Left ventricle myocardium inferior (tissue), 1 donor: ENCODE data around the gene PREPL. TPM values are rescaled to one million over a fixed set of nuclear protein-coding genes. Genes with fewer than 3 reads are reported as not detected.

Experiments
- DNase-seq: peaks from one replicate; pipeline ENCODE4 v3.0.0-alpha.2; 2020
- H3K27ac ChIP-seq: fragments of 200-600 bp; replicated peaks from 2 replicates; pipeline ENCODE4 v1.8.0; 2021
- H3K27me3 ChIP-seq: fragments of 200-600 bp; 2 replicates; pipeline ENCODE4 v1.8.0; 2021; ENCODE audit warnings: low read depth
- H3K36me3 ChIP-seq: fragments of 200-600 bp; 2 replicates; pipeline ENCODE4 v1.8.0; 2021
- H3K4me1 ChIP-seq: fragments of 200-600 bp; 2 replicates; pipeline ENCODE4 v1.8.0; 2021
- H3K4me3 ChIP-seq: fragments of 200-600 bp; 2 replicates; pipeline ENCODE4 v1.8.0; 2021; ENCODE audit warnings: mild to moderate bottlenecking, moderate library complexity
- H3K9me3 ChIP-seq: fragments of 200-600 bp; replicated peaks from 2 replicates; pipeline ENCODE4 v1.8.0; 2021
- intact Hi-C: fragments of 100-400 bp; cut with micrococcal nuclease; formaldehyde crosslinking; loops from one replicate; pipeline ENCODE4 v1.11.0; 2022
- long read RNA-seq: library from polyadenylated mRNA; unstranded; transcript quantifications from one replicate; pipeline ENCODE4 v2.0.0, GENCODE V29; 2021
- total RNA-seq: library from RNA; stranded (reverse); fragmentation: NEBNext Ultra II Directional; extraction: Animal tissue kit (Norgen Biotek cat#: 25700); gene quantifications from one replicate; pipeline ENCODE4 v1.2.1, GENCODE V29; 2021
- TF ChIP-seq, protein P1 (sequence below): fragments of 200-600 bp; IDR thresholded peaks from 2 replicates; pipeline ENCODE4 v1.8.0; 2021; ENCODE audit warnings: antibody characterized with exemption, mild to moderate bottlenecking, borderline replicate concordance
- donor health status: DM: no; HTN: yes; CAD: no; lungs with severe emphysema.

The PREPL gene
- total RNA-seq = 86.1 TPM
- long read RNA-seq, full-length matches to known transcripts = 58 of 90 reads
- long read RNA-seq, partial matches to known transcripts = 19 of 90 reads
- long read RNA-seq, other reads (novel, unspliced or antisense) = 13 of 90 reads

DNA sequence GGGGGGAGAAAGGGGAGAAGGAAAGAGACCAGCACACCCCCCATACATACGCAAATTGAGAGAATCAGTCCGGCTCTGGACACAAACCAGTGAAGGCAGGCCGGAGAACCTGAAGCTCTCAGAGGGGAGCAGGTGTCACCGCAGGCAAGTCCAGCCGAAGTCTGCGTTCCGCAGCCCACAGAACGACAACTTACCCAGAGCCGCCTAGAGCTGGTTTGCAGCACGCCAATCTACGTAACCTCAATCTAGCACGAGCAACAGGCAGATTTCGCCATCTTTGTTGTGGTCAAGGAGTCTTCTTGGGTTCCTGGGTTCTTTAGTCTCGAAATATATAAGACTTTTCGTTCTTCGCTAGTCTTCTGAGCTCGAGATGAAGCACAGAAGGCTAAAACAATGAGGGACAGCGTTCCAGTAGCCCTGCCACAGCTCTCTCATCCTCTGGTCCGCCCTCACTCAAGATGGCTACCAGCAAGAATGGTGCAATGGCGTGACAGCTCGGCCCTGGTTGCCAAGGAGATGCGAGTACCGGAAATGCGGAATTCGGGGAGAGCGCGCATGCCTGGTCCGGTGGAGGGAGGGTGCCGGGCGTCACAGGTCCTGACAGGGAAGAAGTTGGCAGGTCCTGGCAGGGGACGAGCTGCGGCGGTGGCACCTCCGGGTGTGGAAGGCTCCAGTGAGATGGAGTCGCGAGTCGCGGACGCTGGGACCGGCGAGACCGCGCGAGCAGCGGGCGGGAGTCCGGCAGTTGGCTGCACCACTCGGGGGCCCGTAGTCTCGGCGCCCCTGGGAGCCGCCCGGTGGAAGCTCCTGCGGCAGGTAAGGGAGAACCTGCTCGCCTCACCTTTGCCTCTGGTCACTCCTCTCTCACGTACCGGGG is at the start of gene PREPL, which contains the start of gene CAMKMT:
Gene PREPL (minus strand): TSS at position 165 of the 877 bp plus-strand sequence. CDS start 15,152 bp downstream, outside the sequence.
Gene CAMKMT (plus strand): TSS at position 618 of the 877 bp plus-strand sequence.
- intact Hi-C loops = no loop called here
- Histone ChIP-seq H3K27me3 (no peaks in the 10 kb centered on the region), H3K36me3 (no peaks in the 10 kb centered on the region), H3K4me1 (peaks cover 62% of the 10 kb centered on the region), H3K9me3 (no peaks in the 10 kb centered on the region), H3K4me3 (peak within 1 kb of the TSS; percentile 92), H3K27ac (peak within 1 kb of the TSS; percentile 97)
- DNase-seq = peak; percentile 98
- TF ChIP-seq, protein P1, sequence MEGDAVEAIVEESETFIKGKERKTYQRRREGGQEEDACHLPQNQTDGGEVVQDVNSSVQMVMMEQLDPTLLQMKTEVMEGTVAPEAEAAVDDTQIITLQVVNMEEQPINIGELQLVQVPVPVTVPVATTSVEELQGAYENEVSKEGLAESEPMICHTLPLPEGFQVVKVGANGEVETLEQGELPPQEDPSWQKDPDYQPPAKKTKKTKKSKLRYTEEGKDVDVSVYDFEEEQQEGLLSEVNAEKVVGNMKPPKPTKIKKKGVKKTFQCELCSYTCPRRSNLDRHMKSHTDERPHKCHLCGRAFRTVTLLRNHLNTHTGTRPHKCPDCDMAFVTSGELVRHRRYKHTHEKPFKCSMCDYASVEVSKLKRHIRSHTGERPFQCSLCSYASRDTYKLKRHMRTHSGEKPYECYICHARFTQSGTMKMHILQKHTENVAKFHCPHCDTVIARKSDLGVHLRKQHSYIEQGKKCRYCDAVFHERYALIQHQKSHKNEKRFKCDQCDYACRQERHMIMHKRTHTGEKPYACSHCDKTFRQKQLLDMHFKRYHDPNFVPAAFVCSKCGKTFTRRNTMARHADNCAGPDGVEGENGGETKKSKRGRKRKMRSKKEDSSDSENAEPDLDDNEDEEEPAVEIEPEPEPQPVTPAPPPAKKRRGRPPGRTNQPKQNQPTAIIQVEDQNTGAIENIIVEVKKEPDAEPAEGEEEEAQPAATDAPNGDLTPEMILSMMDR = no peak

DNA sequence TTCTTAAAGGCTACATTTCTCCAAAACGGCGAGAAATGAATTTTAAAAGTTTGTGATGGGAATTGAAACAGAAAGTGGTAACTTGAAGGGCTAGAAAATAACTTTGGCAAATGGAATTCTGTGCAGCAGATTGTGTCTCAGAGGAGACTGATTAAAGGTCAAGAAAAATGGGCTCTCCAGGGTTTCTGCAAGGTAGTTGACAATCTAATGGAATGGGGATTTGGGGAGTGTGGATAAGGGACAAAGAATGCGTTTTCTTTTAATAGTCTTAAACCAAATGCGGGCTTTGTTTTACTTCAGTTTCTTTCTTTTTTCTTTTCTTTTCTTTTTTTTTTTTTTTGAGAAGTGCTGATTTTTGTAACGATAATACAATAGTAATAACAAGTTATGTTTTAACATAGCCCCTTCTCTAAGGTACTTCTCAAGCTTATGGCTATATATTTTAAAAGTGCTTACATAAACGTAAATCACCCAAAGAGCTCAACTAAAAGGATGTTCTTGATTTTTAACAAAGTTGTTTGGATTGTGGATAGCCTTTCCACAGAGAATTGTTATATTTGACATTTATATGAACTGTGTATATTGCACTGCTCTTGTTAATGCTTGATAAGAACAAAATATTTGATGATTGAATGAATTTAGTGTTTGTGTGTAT is 37.1 kb upstream of the PREPL start:
- H3K27ac ChIP-seq = no peak overlapping the region
- intact Hi-C loops = loop anchor here (10.0 kb wide), 1 partner anchor 556 kb away; no protein-coding TSS in a partner anchor
- TF ChIP-seq, protein P1 = no peak
- H3K27me3 ChIP-seq = no peaks in the 10 kb centered on the region
- no peaks in the 10 kb centered on the region for H3K36me3 ChIP-seq
- no peaks in the 10 kb centered on the region for H3K4me1 ChIP-seq
- DNase-seq = no peak
- H3K4me3 ChIP-seq = no peak overlapping the region
- no peaks in the 10 kb centered on the region for H3K9me3 ChIP-seq

DNA sequence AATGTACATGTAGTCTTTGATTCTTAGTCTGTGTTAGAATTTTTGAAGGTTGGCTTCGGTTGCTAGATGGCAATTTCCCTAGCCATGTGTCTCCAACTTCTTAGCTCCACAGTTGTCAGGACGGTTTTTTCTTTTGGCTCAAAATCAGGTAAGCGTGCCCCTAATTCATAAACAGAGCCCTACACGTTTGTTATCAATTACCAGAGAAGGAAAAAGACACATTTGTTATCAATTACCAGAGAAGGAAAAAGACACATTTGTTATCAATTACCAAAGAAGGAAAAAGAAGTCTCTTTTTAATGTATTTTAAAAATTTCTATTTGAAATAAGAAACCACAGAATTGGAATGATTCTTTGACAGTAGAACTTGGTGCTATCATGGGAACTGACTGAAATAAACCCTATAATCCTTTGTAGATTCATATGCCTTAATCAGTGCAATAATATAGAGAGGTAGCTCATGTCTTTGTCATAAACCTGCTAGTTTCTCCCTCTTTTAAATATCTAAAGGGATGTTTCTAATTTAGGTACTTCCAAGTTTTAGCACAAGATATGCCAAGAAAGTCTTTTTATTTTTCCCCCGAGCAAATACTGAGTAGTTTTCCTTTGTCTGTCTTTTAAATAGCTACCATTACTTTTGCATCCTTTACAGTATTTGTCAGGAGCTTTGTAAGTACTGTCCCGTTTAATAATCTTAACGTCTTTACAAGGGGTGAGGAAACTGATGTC is 36.3 kb upstream of the PREPL start:
- no peak for DNase-seq
- Histone ChIP-seq H3K36me3 (no peaks in the 10 kb centered on the region), H3K27ac (no peak overlapping the region), H3K9me3 (no peaks in the 10 kb centered on the region), H3K27me3 (no peaks in the 10 kb centered on the region), H3K4me1 (no peaks in the 10 kb centered on the region), H3K4me3 (no peak overlapping the region)
- intact Hi-C loops = loop anchor here (10.0 kb wide), 1 partner anchor 557 kb away; no protein-coding TSS in a partner anchor
- TF ChIP-seq, protein P1 = no peak

DNA sequence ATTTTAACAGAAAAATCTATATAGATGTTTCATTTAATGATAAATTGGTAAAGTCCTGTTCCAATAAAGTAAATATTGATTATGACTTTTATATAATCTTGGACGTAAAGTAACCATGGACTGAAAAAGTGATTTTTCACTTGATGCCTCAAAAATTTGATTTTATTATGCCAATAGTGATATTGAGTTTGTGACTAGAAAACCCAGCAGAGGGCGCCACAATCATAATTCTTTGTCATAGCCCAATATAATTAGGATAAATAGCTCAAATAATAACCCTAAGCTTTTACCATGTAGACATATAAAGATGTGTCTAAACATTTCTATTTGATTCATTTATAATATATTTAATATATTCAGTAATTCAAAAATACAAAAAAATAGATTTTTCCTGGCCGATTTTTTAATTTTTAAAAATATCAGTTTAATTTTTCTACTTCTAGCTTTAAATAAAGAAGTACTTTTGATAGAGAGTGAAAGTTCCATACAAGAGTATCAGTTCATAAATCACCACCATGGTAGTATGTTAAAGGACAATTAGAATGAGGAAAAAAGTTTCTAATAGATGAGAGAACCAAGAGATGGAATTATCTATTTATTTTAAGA is 31.1 kb upstream of the PREPL start:
- H3K4me3 ChIP-seq = no peak overlapping the region
- no peak overlapping the region for H3K27ac ChIP-seq
- H3K36me3 ChIP-seq = no peaks in the 10 kb centered on the region
- peaks cover 4% of the 10 kb centered on the region for H3K9me3 ChIP-seq
- no peaks in the 10 kb centered on the region for H3K27me3 ChIP-seq
- no peaks in the 10 kb centered on the region for H3K4me1 ChIP-seq
- TF ChIP-seq, protein P1 = peak; percentile 69
- no peak for DNase-seq
- intact Hi-C loops = loop anchor here (10.0 kb wide), 1 partner anchor 562 kb away; no protein-coding TSS in a partner anchor
